Measurements from ENCODE around the gene SFT2D1.
"Not testable (repeated sequence)": the region's sequence is repeated elsewhere in the genome, so short reads cannot be mapped to it uniquely, and the experiment has no call there.

SFT2D1 gene

GRCh38 chr6:166342349-166343149 lies at the start of gene SFT2D1:
SFT2D1 (minus strand) TSS chr6:166342545; CDS start chr6:166342481, 64 bp downstream.
- DNase-seq (ENCODE audit: low spot score), result peak; percentile 84

- no peak for DNase-seq (ENCODE audit: low spot score)
Measured at GRCh38 chr6:166389119-166389518, 46.8 kb upstream of the SFT2D1 start.

- DNase-seq (ENCODE audit: low spot score), result no peak
Measured at GRCh38 chr6:166388290-166389004, 46.1 kb upstream of the SFT2D1 start.

GRCh38 chr6:166387642-166388289 lies 45.4 kb upstream of the SFT2D1 start:
- no peak for DNase-seq (ENCODE audit: low spot score)

GRCh38 chr6:166387098-166387497 lies 44.8 kb upstream of the SFT2D1 start:
- not testable (repeated sequence) for DNase-seq (ENCODE audit: low spot score)

GRCh38 chr6:166386111-166386510 lies 43.8 kb upstream of the SFT2D1 start:
- DNase-seq (ENCODE audit: low spot score), result no peak

- not testable (repeated sequence) for DNase-seq (ENCODE audit: low spot score)
Measured at GRCh38 chr6:166383802-166384363, 41.5 kb upstream of the SFT2D1 start.

- DNase-seq (ENCODE audit: low spot score), result peak; percentile 97
Measured at GRCh38 chr6:166382933-166383801, 40.8 kb upstream of the SFT2D1 start, which contains the start of gene MPC1. MPC1 (minus strand) TSS chr6:166382940; CDS start chr6:166382876, 64 bp downstream.

GRCh38 chr6:166382500-166382932 lies 40.2 kb upstream of the SFT2D1 start:
- no peak for DNase-seq (ENCODE audit: low spot score)

GRCh38 chr6:166381733-166382499 lies 39.6 kb upstream of the SFT2D1 start:
- peak; percentile 83 for DNase-seq (ENCODE audit: low spot score)

GRCh38 chr6:166381381-166381732 lies 39.0 kb upstream of the SFT2D1 start:
- no peak for DNase-seq (ENCODE audit: low spot score)

- DNase-seq (ENCODE audit: low spot score), result no peak
Measured at GRCh38 chr6:166379800-166380199, 37.5 kb upstream of the SFT2D1 start.

GRCh38 chr6:166379103-166379586 lies 36.8 kb upstream of the SFT2D1 start:
- no peak for DNase-seq (ENCODE audit: low spot score)

- DNase-seq (ENCODE audit: low spot score), result no peak
Measured at GRCh38 chr6:166377721-166378120, 35.4 kb upstream of the SFT2D1 start.

GRCh38 chr6:166375013-166375412 lies 32.7 kb upstream of the SFT2D1 start:
- no peak for DNase-seq (ENCODE audit: low spot score)

- DNase-seq (ENCODE audit: low spot score), result no peak
Measured at GRCh38 chr6:166370489-166370888, 28.1 kb upstream of the SFT2D1 start.

GRCh38 chr6:166369782-166370181 lies 27.4 kb upstream of the SFT2D1 start:
- no peak for DNase-seq (ENCODE audit: low spot score)

GRCh38 chr6:166366921-166367320 lies 24.6 kb upstream of the SFT2D1 start:
- no peak for DNase-seq (ENCODE audit: low spot score)

- DNase-seq (ENCODE audit: low spot score), result no peak
Measured at GRCh38 chr6:166365806-166366205, 23.5 kb upstream of the SFT2D1 start.

- no peak for DNase-seq (ENCODE audit: low spot score)
Measured at GRCh38 chr6:166365221-166365620, 22.9 kb upstream of the SFT2D1 start.

Measured in kidney tubule cell (primary cell).